Activated CD8-positive, alpha-beta memory T cell treated with anti-CD3 and anti-CD28 coated beads for 4 hours (primary cell): ENCODE data around the gene USP10.

Experiments
- DNase-seq, 2 donors: peaks; one replicate each; pipeline ENCODE4 v3.0.0-alpha.2; 2020; ENCODE audit warnings: low read depth in 2 of 2

USP10 gene

DNA sequence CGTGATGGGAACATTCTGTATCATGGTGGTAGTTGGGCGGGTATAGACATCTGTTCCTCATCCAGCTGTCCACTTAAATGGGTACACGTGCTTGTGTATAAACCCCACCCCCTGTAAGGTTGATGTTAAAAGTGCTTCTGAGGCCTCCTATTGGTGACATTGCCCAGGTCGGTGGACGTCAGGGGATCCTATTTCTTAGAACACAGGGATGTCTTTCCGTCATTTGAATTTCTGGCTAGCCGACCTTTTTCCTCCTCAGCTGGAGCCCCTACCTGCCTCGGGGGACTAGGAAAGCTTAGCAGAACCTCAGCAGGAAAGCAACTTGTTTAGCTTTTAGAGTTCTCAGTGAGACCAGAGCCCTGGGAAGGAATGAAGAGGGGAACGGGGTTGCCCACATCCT is 103.3 kb downstream of the USP10 start:
- no peak for DNase-seq

DNA sequence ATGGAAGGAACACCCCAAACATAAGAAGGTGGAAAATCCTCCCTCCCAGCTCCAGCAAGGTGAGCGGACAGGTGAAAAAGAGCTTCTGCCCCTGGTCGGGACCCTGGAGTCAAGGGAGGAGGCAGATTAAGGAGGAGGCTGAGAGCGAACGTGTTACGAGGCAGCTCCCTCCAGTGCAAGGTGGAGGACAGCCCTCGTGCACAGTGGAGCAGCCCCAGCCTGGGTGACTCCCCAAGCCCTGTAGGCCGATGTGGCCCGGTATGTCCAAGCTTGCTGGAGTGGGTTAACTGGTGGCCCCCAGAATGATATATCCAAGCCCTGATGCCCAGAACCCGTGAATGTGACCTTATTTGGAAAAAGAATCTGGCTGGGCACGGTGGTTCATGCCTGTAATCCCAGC is 104.5 kb downstream of the USP10 start:
- no peak for DNase-seq

DNA sequence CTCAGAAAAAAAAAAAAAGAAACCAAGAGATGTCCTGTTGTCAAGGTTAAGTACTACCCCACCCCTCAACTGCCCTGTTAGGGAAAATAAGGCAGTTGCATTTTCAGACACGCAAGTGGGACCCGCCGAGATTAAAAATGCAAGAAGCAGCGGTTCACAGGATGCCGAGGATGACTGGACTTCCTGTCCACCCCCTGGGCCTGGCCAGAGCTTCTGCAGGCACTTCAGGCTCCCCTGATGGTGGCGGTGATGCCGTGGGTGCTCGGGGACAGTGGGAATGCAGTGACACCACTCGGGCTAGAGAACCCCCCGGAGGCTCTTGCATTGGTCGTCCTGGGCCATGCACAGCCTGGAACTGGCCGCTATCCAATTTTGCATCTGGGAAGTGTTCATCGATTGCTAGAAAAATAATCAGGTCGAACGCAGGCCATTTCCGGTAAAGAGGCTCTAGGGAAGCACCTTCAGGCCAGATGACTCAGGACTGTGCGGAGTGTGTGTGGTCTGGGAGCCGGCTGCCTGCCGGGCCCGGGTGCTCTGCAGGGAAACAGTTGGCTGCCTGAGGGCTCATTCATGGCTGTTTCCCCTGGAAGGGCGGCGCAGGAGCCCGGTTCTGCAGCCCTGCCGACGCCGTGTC is 106.6 kb downstream of the USP10 start:
- no peak for DNase-seq

DNA sequence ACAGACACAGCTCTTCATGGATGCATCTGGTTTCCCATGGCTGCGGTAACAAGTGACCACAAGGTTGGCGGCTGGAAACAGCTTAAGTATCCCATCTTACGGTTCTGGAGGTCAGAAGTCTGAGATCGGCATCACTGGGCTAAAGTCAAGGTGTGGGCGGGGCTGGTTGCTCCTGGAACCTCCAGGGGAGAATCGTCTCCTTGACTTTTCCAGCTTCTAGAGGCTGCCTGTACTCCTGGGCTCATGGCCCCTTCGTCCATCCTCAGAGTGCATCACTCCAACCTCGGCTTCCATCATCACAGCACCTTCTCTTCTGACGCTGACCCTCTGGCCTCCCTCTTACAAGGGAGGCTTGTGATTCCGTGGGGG is 107.1 kb downstream of the USP10 start:
- no peak for DNase-seq

DNA sequence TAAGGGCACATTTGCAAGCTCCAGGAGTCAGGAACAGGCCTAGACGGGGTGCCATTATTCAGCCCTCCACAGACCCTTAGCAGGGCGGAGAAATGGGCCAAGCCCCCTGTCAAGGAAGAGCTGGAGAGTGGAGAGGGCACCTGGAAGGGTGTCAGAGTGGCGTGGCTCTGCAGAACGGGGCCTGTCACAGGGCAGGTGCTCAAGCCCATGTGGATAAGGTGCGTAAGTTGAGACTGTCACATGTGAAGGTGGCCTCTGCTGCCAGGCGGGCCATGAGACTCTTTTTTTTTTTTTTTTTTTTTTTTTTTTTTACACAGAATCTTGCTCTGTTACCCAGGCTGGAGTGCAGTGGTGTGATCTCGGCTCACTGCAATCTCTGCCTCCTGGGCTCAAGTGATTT is 108.0 kb downstream of the USP10 start:
- DNase-seq, result no peak

DNA sequence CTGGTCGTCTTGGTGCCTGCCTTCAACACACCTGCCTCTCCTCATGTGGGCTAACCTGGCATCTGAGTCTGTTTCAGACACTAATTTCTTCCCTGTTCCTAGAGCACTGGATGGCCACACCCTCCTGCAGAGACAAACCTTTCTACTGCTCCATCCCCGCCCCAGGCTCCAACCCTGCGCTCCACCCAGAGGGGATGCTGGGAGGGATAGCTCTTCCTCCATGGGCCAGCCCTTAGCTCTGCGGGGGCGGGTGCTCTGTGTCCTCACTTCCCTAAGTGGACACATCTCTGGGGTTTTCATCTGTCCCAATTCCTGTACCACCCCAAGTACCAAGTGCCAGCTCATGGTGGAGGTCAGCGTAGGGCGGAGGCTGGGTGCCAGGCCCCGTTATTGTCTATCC is 109.0 kb downstream of the USP10 start:
- DNase-seq, result no peak

DNA sequence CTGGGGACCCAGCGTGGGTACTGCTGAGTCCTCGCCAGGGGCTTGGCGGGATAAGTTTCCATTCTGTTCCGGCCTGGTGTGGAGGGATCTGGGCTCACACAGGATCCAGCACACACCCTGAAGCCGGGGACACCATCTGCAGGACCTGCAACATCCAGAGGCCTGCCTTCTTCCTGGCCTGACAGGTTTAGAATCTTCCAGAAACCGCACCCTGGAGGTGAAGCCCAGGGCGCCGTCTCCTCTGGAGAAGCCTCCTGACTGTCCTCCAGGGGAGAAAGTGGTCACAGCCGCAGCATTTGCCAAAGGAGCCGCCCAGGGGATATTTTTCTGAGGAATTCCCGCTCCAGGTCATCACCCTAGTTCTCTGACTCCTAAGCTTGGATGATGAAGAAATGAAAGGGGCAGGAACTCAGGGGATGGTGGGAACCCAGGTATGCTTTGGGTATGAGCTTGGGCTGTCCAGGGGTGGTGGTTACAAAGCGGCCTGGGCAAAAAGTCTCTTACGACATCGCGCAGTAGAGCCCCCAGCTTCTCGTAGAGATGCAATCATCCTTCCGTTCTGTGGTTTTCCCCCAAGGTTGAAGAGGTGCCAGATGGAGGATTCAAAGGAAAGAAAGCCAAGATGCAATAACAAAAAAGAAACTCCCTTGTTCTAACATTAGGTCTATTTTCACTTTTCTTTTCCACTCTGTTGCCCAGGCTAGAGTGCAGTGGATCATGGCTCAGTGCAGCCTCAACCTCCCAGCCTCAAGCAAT is 110.9 kb downstream of the USP10 start:
- no peak for DNase-seq

DNA sequence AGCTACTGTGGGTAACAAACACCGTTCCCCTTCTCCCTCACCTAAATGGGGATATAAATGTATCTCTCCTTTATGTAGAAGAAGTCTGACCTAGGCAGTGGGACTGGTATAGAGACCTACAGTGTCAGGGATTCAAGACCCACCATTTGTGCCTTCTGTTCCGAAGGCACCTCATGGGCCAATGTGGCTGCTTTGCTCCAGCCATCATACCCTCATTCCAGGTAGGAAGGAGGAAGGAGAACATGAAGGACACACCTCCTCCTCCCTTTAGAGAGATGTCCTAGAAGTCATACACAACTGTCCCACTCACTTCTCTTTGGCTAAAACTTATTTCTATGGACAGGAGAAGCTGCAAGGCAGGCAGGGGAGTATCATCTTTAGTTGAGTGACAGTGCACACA is 111.7 kb downstream of the USP10 start:
- no peak for DNase-seq

DNA sequence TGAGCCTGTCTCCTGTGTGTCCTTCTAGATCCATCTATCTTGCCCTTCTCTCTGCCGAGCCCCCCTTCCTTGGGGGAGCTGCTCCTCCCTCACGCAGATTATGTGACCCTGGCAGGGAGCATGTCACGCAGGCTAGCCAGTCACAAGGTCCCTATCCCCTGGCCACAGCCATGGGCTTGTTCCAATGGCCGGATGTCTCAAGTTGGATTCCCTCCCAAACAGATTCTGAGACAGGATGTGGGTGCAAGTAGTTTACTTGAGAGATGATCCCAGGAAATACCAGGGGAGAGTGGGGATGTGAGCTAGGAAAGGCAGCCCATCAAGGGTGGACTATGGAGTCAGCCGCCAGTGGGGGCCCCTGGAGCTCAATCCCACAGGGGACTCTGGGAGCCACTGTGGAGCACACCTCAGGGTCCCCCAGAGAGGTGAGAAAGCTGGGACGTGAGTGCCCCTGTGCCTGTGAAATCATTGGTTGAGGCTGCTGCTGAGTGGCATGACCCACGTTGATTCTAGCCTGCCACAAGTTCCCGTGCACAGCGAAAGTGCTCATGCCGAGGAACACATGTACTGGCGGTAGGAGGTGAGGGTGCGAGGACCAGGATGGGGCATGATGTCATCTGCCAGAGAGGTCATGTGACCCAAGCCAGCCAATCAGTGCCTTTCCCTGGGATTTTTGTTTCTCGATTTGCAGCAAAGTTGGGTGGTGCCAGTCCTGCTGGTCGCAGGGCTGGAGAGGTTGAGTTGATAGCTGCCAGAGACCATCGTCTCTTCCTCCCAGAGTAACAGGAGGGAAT is 113.5 kb downstream of the USP10 start:
- DNase-seq, result no peak

DNA sequence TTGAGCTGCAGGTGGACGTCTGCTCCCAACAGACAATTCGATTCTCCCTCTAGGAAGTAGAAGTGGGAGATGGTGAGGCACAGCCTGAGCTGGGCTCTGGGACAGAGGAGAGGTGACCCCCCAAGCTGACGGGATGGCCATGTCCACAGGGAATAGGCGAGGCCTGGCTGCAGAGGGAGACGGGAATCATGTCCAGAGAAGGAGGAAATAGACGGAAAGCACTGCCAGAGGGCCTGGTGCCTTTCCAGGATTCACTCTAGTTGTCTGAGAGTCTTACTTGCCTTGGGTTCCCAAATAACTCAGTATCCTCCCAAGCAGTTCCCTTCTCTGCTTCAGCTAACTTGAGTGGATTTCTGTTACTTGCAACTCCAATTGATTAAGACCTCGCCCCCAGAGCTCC is 115.7 kb downstream of the USP10 start:
- DNase-seq, result no peak

DNA sequence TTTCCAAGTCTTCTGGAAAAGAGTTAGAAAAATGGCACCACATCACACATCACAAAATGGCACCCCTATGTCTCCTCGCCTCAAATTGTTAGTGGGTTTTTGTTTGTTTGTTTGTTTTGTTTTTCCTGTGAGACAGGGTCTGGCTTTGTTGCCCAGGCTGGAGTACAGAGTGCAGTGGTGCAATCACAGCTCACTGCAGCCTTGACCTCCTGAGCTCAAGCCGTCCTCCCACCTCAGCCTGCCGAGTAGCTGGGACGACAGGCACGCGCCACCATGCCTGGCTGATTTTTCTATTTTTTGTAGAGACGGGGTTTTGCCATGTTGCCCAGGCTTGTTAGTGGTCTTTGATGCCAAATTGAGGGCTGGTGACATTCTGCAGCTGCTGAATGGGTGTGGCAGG is 116.2 kb downstream of the USP10 start:
- no peak for DNase-seq

DNA sequence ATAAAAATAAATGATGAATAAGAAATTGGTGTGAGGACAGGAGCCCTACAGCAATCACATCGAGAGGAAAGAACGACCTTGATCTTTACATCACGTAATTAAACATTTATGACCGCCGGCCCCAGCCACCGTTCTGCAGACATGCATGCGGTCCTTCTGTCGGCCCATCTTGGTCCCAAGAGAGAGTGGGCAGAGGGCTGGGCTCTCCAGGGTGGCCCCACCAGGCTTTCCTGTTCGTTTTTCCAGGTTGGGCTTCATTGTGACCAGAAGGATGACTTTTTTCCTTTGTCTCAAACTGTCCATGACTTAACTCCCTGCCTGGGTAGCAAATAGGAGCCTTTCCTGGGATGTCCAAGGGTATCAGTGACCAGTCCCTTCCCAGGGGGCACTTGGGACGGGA is 116.7 kb downstream of the USP10 start:
- DNase-seq, result no peak

DNA sequence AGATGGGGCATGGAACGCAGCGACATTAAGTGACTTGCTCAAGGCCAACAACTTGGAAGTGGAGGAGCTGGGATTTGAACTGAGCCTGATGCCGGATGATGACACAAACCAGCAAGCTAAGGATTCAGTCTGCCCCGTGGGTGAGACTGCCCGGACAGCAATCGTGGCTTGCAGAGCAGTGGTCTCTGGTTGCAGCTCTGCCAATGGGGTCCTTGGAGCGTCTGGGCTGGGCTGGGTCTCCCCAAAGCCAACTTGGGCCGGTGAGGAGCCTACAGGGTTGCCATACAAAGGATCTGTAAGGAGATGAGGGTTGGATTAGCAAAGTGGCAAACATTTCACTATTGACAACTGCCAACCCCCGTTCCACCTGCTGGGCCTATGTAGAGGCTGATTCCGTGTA is 117.4 kb downstream of the USP10 start:
- DNase-seq, result no peak

DNA sequence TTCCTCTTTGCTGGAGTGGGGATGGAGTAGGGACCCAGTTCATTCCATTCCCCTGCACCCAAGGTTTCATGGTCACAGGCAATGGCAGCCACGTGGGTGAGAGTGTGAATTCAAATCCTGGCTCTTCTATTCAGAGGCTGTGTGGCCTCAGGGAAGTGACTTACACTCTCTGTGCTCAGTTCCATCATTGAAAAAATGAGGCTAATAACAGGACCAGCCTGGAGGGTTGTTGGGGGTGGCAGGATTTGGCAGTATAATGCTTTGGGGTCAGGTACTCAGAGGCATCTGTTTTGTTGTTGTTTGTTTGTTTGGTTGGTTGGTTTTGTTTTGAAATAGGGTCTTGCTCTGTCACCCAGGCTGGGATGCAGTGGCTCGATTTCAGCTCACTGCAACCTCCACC is 117.8 kb downstream of the USP10 start:
- no peak for DNase-seq

DNA sequence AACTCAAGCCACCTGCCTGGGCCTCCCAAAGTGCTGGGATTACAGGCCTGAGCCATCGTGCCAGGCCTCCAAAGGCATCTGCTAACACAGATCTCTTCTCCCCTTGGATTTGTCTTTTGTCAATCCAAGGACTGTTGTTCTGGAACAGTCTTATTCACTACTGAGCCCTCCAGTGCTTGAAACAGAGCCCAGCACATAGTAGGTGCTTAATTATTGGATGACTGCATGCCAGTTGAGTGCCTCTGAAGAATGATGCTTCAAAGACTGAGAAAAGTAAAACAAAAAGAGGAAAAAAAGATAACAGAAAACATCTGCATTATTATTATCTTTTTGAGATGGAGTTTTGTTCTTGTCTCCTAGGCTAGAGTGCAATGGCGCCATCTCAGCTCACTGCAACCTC is 118.3 kb downstream of the USP10 start:
- no peak for DNase-seq

DNA sequence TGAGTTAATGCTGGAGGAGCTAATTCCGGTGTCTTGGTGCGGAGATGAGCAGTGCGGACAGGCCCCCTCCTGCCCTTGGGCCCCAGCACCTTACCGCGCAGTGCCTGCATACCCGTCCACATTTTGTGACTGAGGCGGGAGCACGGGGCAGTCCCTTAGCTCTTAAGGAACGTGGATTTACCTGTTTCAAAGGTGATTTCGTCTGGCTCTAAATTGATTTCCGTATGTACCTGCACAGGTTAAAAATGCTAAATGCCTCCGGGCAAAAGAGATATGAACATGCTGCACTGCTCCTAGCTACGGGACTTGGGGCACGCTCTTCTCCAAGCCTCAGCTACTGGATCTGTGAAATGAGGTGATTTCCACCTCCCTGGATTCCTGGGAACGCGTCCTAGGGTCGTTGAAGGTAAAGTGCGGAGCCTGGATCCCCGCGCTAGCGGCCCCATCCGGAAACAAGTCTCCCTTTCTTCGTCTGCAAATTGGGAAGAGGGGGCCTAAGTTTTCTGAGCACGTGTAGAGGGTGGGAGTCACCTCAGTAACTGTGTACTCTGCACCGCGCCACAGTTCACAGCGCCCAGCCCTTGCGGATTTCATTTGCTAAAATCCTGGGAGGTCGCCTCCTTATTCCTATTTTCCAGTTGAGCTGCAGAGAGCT is 119.3 kb downstream of the USP10 start:
- no peak for DNase-seq

DNA sequence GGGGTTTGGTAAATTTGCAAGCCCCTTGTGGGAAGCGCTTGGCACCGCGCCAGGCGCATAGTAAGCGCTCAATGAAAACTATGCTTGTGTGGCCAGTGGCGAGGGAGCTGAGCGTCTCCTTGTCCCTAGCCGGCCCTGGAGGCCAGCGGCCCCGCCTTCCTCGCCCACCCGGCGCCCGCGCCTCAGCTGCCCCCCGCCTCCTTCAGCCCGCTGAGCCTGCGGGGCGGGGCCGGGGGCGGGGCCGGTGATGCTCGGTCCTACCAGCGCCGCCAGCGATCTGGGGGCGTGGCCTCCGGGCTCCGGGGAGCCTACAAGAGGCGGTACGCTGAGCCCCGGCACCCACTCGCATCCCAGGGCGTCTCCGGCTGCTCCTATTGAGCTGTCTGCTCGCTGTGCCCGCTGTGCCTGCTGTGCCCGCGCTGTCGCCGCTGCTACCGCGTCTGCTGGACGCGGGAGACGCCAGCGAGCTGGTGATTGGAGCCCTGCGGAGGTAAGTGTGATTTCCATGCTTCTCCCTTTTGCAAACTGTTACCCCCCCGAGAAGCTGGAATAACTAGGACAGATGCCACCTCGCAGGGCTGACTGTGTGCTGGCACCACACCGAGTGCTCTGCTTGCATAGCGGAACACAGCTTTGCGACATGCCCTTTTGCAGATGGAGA is 120.0 kb downstream of the USP10 start, which contains the start of gene CRISPLD2:
Gene CRISPLD2, plus strand, starts transcription at position 342 of the 661 bp plus-strand sequence. CDS start 18,511 bp downstream, outside the sequence.
- peak; percentile 60 to 69 for DNase-seq

DNA sequence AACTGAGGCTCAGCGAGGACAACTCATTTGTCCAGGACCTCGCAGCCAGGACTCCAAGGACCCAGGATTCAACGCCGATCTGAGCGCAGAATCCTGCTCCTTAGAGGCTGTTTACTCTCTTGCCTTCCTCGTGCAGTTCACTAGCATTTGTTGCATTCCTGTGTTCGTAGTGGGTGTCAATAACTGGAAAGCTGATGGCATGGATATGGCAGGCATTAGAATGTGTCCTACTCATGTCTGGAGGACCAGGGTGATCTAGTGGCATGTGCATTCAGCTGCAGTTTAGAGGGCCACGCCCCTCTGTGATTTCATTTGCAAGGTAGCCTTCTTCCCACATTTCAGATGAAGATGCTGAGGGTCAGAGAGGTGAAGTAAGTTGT is 120.5 kb downstream of the USP10 start:
- no peak for DNase-seq

DNA sequence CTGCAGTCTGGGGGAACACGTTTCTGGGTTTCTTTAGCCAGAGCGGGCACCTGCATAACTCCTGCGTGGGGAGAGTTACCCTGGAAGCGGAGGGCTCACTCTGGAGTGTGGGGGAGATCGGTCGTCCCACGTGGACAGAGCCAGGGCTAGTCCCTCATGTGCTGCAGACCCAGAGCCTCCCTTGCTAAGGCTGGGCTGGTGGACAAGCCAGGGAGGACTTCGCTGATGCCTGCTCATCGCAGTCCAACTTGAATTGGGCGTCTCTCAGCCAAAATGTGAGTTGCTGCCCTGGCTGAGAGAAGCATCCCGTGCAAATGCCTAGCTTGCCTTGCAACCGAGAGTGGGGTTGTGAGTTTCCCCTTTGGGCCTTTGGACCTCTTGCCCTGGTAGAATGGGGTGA is 121.0 kb downstream of the USP10 start:
- no peak for DNase-seq

DNA sequence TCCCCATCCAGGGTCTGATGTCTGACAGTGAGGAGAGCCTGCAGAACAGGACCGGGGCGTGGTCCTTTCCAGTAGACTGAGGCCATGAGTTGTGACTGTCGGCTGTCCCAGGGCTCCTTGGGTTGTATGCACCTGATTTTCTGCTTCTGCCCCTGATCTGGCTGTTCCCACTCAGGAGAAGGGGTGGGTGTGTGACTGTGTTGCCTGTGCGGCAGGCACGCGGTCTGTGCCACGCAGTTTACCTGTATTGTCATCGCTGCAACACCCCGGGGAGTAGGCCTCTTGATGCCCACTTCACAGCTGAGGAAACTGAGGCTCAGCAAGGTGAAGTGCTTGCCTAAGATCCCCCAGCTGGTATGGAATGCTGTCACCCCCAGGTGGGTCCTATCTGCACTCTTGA is 121.4 kb downstream of the USP10 start:
- no peak for DNase-seq

DNA sequence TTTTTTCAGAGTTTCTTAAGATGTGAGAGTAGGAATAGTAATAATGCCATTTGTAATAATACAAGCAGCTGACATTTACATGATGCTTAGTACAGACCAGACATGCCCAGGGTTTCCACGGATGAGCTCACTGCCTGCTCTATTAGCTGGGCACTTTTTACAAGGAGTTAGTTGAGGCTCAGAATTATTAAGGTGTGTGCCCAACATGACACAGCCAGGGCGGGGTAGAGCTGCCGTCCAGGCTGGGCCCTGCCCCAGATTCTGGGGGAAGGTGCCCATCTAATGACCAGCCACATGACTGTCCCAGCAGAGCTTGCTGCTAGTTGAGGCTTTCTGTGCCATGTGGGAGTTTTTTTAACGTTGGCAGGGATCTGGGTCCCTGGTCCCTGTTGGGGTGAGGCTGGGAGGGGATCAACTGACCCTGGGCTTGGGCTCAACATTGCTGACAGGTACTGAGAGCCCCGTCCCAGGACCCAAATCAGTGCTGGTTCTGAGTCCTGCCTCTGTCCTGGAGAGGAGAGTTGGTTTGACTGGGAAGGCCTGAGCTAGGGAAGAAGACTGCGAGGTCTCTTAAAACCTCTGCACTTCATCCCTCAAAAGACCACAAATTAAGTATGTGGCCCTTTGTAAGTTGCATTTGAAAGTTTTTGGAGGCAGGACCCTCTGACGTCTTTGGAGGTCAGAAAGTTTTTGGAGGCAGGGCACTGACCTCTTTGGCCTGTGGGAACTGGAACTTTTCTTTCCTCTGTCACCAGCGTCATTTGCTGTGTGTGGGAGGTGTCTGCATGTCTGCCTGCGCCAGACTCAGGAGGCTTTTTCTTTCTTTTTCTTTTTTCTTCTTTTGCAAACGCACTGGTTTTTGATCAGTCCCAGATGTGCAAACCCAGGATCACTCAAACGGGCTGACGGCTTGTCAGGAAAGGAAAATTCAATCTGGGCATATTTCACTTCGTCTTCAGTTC is 122.2 kb downstream of the USP10 start:
- no peak for DNase-seq
